ENCODE data around the gene PYGB.

GRCh38 chr20:25214426-25214790 is 33.5 kb upstream of the PYGB start:
- TF ChIP-seq CTCF (IDR thresholded peaks at IDR 0.05), result no peak
- no peak for TF ChIP-seq POLR2A (IDR thresholded peaks at IDR 0.05)
